Activated CD4-positive, alpha-beta T cell treated with anti-CD3 and anti-CD28 coated beads, Interleukin-2, amount 10 ng/mL, durations not matched to agents 7 days and 5 days (primary cell): ENCODE measurements around the gene TENM4. TPM values are rescaled to one million over a fixed set of nuclear protein-coding genes. Genes with fewer than 3 reads are reported as not detected.

Experiments used
- CTCF ChIA-PET: fragments of 350-600 bp; sonication (Branson Sonifier 250); formaldehyde crosslinking; loops from one replicate; lab custom pipeline; 2021; ENCODE audit warnings: antibody characterized with exemption; lab: Charles Lee
- POLR2A ChIA-PET: fragments of 350-600 bp; sonication (Branson Sonifier 250); formaldehyde crosslinking; loops from one replicate; lab custom pipeline; 2021; ENCODE audit warnings: antibody characterized with exemption; lab: Charles Lee
- DNase-seq: peaks from one replicate; pipeline ENCODE4 v3.0.0-alpha.2; 2020
- H3K27ac Mint-ChIP-seq: one replicate; pipeline ENCODE4 v1.8.0; 2021; ENCODE audit warnings: mild to moderate bottlenecking, moderate library complexity, mixed read lengths
- H3K27me3 Mint-ChIP-seq: one replicate; pipeline ENCODE4 v1.8.0; 2021; ENCODE audit warnings: mixed read lengths
- H3K36me3 Mint-ChIP-seq: one replicate; pipeline ENCODE4 v1.8.0; 2021; ENCODE audit warnings: low read depth, mixed read lengths
- H3K4me1 Mint-ChIP-seq: one replicate; pipeline ENCODE4 v1.8.0; 2021; ENCODE audit warnings: mixed read lengths
- H3K4me3 Mint-ChIP-seq: one replicate; pipeline ENCODE4 v1.8.0; 2021; ENCODE audit warnings: mild to moderate bottlenecking, moderate library complexity, mixed read lengths
- H3K9me3 Mint-ChIP-seq: one replicate; pipeline ENCODE4 v1.8.0; 2021; ENCODE audit warnings: mixed read lengths
- total RNA-seq, 2 experiments: library from RNA; stranded (reverse); gene quantifications; one replicate each; pipeline ENCODE4 v1.2.3, GENCODE V29; 2021

Gene TENM4
- total RNA-seq, 2 experiments from 2014 or later, result not detected

GRCh38 chr11:79467761-79468160, 26.9 kb upstream of the TENM4 start:
- peaks cover 3% of the 10 kb centered on the region for H3K27me3 Mint-ChIP-seq
- no peak overlapping the region for H3K4me3 Mint-ChIP-seq
- CTCF ChIA-PET, result no interaction called here
- no peaks in the 10 kb centered on the region for H3K9me3 Mint-ChIP-seq
- POLR2A ChIA-PET, result no interaction called here
- no peaks in the 10 kb centered on the region for H3K4me1 Mint-ChIP-seq
- no peak for DNase-seq
- no peaks in the 10 kb centered on the region for H3K36me3 Mint-ChIP-seq
- H3K27ac Mint-ChIP-seq, result no peak overlapping the region

- H3K36me3 Mint-ChIP-seq, result no peaks in the 10 kb centered on the region
- POLR2A ChIA-PET, result no interaction called here
These were observed 25.6 kb upstream of the TENM4 start for GRCh38 chr11:79466411-79466810.

GRCh38 chr11:79465160-79465559, 24.3 kb upstream of the TENM4 start:
- no peak overlapping the region for H3K27ac Mint-ChIP-seq
- no peaks in the 10 kb centered on the region for H3K4me1 Mint-ChIP-seq
- CTCF ChIA-PET, result no interaction called here
- H3K27me3 Mint-ChIP-seq, result no peaks in the 10 kb centered on the region
- H3K9me3 Mint-ChIP-seq, result no peaks in the 10 kb centered on the region
- no peak overlapping the region for H3K4me3 Mint-ChIP-seq
- no peak for DNase-seq
- H3K36me3 Mint-ChIP-seq, result no peaks in the 10 kb centered on the region
- POLR2A ChIA-PET, result no interaction called here

More at GRCh38 chr11:79466411-79466810, 25.6 kb upstream of the TENM4 start:
- CTCF ChIA-PET, result no interaction called here
- no peak overlapping the region for H3K4me3 Mint-ChIP-seq
- no peaks in the 10 kb centered on the region for H3K4me1 Mint-ChIP-seq
- no peaks in the 10 kb centered on the region for H3K9me3 Mint-ChIP-seq
- peaks cover 3% of the 10 kb centered on the region for H3K27me3 Mint-ChIP-seq
- DNase-seq, result no peak
- H3K27ac Mint-ChIP-seq, result no peak overlapping the region

- ChIA-PET POLR2A (no interaction called here), CTCF (no interaction called here)
- H3K27me3 Mint-ChIP-seq, result no peaks in the 10 kb centered on the region
- DNase-seq, result no peak
- H3K4me1 Mint-ChIP-seq, result no peaks in the 10 kb centered on the region
- no peak overlapping the region for H3K27ac Mint-ChIP-seq
- no peaks in the 10 kb centered on the region for H3K9me3 Mint-ChIP-seq
- no peaks in the 10 kb centered on the region for H3K36me3 Mint-ChIP-seq
- no peak overlapping the region for H3K4me3 Mint-ChIP-seq
These were observed 21.1 kb upstream of the TENM4 start for GRCh38 chr11:79461666-79462645.

GRCh38 chr11:79461144-79461543, 20.3 kb upstream of the TENM4 start:
- Mint-ChIP-seq H3K27ac (no peak overlapping the region), H3K9me3 (no peaks in the 10 kb centered on the region), H3K27me3 (no peaks in the 10 kb centered on the region)

GRCh38 chr11:79458709-79459108, 17.9 kb upstream of the TENM4 start:
- CTCF ChIA-PET, result no interaction called here
- no peak for DNase-seq

More at GRCh38 chr11:79461144-79461543, 20.3 kb upstream of the TENM4 start:
- ChIA-PET POLR2A (no interaction called here), CTCF (no interaction called here)
- Mint-ChIP-seq H3K4me1 (no peaks in the 10 kb centered on the region), H3K4me3 (no peak overlapping the region), H3K36me3 (no peaks in the 10 kb centered on the region)
- DNase-seq, result no peak

GRCh38 chr11:79456501-79456900, 15.7 kb upstream of the TENM4 start:
- CTCF ChIA-PET, result no interaction called here
- H3K27me3 Mint-ChIP-seq, result peaks cover 9% of the 10 kb centered on the region
- H3K36me3 Mint-ChIP-seq, result no peaks in the 10 kb centered on the region

More at GRCh38 chr11:79458709-79459108, 17.9 kb upstream of the TENM4 start:
- Mint-ChIP-seq H3K4me3 (no peak overlapping the region), H3K4me1 (no peaks in the 10 kb centered on the region), H3K9me3 (no peaks in the 10 kb centered on the region), H3K27me3 (peaks cover 9% of the 10 kb centered on the region), H3K36me3 (no peaks in the 10 kb centered on the region), H3K27ac (no peak overlapping the region)
- POLR2A ChIA-PET, result no interaction called here

GRCh38 chr11:79453617-79454016, 12.8 kb upstream of the TENM4 start:
- POLR2A ChIA-PET, result no interaction called here
- DNase-seq, result no peak
- H3K27ac Mint-ChIP-seq, result no peak overlapping the region

More at GRCh38 chr11:79456501-79456900, 15.7 kb upstream of the TENM4 start:
- no peak for DNase-seq
- Mint-ChIP-seq H3K9me3 (no peaks in the 10 kb centered on the region), H3K4me1 (no peaks in the 10 kb centered on the region), H3K4me3 (no peak overlapping the region), H3K27ac (no peak overlapping the region)
- POLR2A ChIA-PET, result no interaction called here

GRCh38 chr11:79449040-79449439, 8.2 kb upstream of the TENM4 start:
- Mint-ChIP-seq H3K36me3 (no peaks in the 10 kb centered on the region), H3K4me3 (no peak overlapping the region), H3K27ac (no peak overlapping the region), H3K27me3 (peaks cover 8% of the 10 kb centered on the region), H3K4me1 (no peaks in the 10 kb centered on the region), H3K9me3 (peaks cover 2% of the 10 kb centered on the region)
- DNase-seq, result no peak
- ChIA-PET CTCF (no interaction called here), POLR2A (no interaction called here)

More at GRCh38 chr11:79453617-79454016, 12.8 kb upstream of the TENM4 start:
- CTCF ChIA-PET, result no interaction called here
- Mint-ChIP-seq H3K4me1 (no peaks in the 10 kb centered on the region), H3K27me3 (peaks cover 9% of the 10 kb centered on the region), H3K36me3 (no peaks in the 10 kb centered on the region), H3K9me3 (no peaks in the 10 kb centered on the region), H3K4me3 (no peak overlapping the region)

- DNase-seq, result no peak
- ChIA-PET POLR2A (no interaction called here), CTCF (no interaction called here)
- Mint-ChIP-seq H3K27ac (no peak overlapping the region), H3K4me3 (no peak overlapping the region), H3K36me3 (no peaks in the 10 kb centered on the region), H3K9me3 (peaks cover 2% of the 10 kb centered on the region), H3K27me3 (peaks cover 24% of the 10 kb centered on the region), H3K4me1 (no peaks in the 10 kb centered on the region)
These were observed 6.4 kb upstream of the TENM4 start for GRCh38 chr11:79447038-79447786.

GRCh38 chr11:79444923-79445322, 4.1 kb upstream of the TENM4 start:
- Mint-ChIP-seq H3K27ac (no peak overlapping the region), H3K4me1 (peaks cover 5% of the 10 kb centered on the region), H3K36me3 (no peaks in the 10 kb centered on the region), H3K4me3 (no peak overlapping the region), H3K27me3 (peaks cover 40% of the 10 kb centered on the region), H3K9me3 (peaks cover 2% of the 10 kb centered on the region)
- POLR2A ChIA-PET, result no interaction called here
- no peak for DNase-seq
- CTCF ChIA-PET, result interaction anchor here (0.6 kb wide), 1 partner anchor 150 kb away, joined by 3 read pairs; no protein-coding TSS in a partner anchor

- H3K36me3 Mint-ChIP-seq, result no peaks in the 10 kb centered on the region
- H3K4me3 Mint-ChIP-seq, result peak overlapping the region; percentile 48
- DNase-seq, result no peak
- peaks cover 8% of the 10 kb centered on the region for H3K4me1 Mint-ChIP-seq
- H3K27me3 Mint-ChIP-seq, result peaks cover 63% of the 10 kb centered on the region
- H3K9me3 Mint-ChIP-seq, result no peaks in the 10 kb centered on the region
- ChIA-PET CTCF (no interaction called here), POLR2A (no interaction called here)
- H3K27ac Mint-ChIP-seq, result no peak overlapping the region
These were observed 638 bp upstream of the TENM4 start for GRCh38 chr11:79441461-79441875.
